Lung (tissue), 12 donors: ENCODE data around the gene TLR10. TPM values are rescaled to one million over a fixed set of nuclear protein-coding genes. Genes with fewer than 3 reads are reported as not detected.

Source experiments
- ATAC-seq: fragments of 200-7000 bp; cut with Tn5 transposase; one replicate; pipeline ENCODE4 v1.9.1; 2020; ENCODE audit warnings: moderate number of reproducible peaks; ENCODE audit not compliant: insufficient read depth, low FRiP score
- DNase-seq, 3 donors: peaks; one replicate each; pipeline ENCODE4 v3.0.0-alpha.2; 2013 to 2017
- H3K27ac ChIP-seq, 2 donors: one replicate each; pipeline ENCODE4 v1.5.1; 2013; ENCODE audit warnings: mild to moderate bottlenecking in 2 of 2, moderate library complexity in 2 of 2, control low read depth in 1 of 2, inconsistent platforms in 1 of 2, low read depth in 1 of 2, low read length in 1 of 2
- H3K27me3 ChIP-seq, 3 donors: one replicate each; pipeline ENCODE4 v1.5.1; 2013; ENCODE audit warnings: low read length in 2 of 3; ENCODE audit not compliant: control insufficient read depth in 3 of 3, insufficient read depth in 3 of 3
- H3K36me3 ChIP-seq, 4 donors: one replicate each; pipeline ENCODE4 v1.5.1; 2013; ENCODE audit warnings: low read length in 4 of 4, mild to moderate bottlenecking in 1 of 4, moderate library complexity in 1 of 4; ENCODE audit not compliant: control insufficient read depth in 4 of 4, insufficient read depth in 4 of 4
- H3K4me1 ChIP-seq, 5 donors: one replicate each; pipeline ENCODE4 v1.5.1; 2013; ENCODE audit warnings: low read length in 5 of 5, mild to moderate bottlenecking in 2 of 5, moderate library complexity in 1 of 5; ENCODE audit not compliant: control insufficient read depth in 5 of 5, insufficient read depth in 5 of 5
- H3K4me3 ChIP-seq: one replicate; pipeline ENCODE4 v1.5.1; 2013; ENCODE audit warnings: mild to moderate bottlenecking, control low read depth, moderate library complexity
- H3K9ac ChIP-seq, 2 donors: one replicate each; pipeline ENCODE4 v1.5.1; 2013; ENCODE audit warnings: low read length in 2 of 2, control low read depth in 1 of 2; ENCODE audit not compliant: insufficient read depth in 1 of 2
- H3K9me3 ChIP-seq, 4 donors: one replicate each; pipeline ENCODE4 v1.5.1; 2013; ENCODE audit warnings: low read length in 3 of 4, mild to moderate bottlenecking in 1 of 4, moderate library complexity in 1 of 4; ENCODE audit not compliant: control insufficient read depth in 4 of 4, insufficient read depth in 3 of 4
- CTCF ChIP-seq: IDR thresholded peaks from 2 replicates; pipeline ENCODE4 v1.5.1; 2012; ENCODE audit warnings: mild to moderate bottlenecking; ENCODE audit errors: control extremely low read depth, extremely low read depth
- WGBS, 2 donors: extraction: QIAGEN DNeasy Blood & Tissue Kit; methylation state at CpG; one replicate each; pipeline ENCODE4 v1.1.7; 2013; 5-methylcytosine and 5-hydroxymethylcytosine counted together
- polyA plus RNA-seq, 2 donors: library from polyadenylated mRNA; stranded (reverse); fragments of 200-250 nt; gene quantifications; one replicate each; pipeline ENCODE4 v1.2.1, GENCODE V29; 2013
- total RNA-seq, 2 donors: library from RNA; depleted of rRNA in 1 of 2; stranded (reverse); fragments of >200 nt in 1 of 2; gene quantifications; one replicate each; pipeline ENCODE4 v1.2.1, GENCODE V29; 2014 to 2021
- donor health status: control.
- donor health status: control.
- donor health status: Bipolar disorder and iron deficiency.
- donor health status: healthy.
- donor health status: DM: yes; HTN: yes; CAD: no.

Gene TLR10
- total and polyA plus RNA-seq, 4 donors = 0.14 to 4.4 (median 0.60) TPM

- Histone ChIP-seq H3K27me3 (no peaks in the 10 kb centered on the region), H3K4me3 (no peak overlapping the region), H3K36me3 (no peaks in the 10 kb centered on the region), H3K9me3 (peaks cover 0 to 2% (median 0%) of the 10 kb centered on the region in 4 donors), H3K4me1 (no peaks in the 10 kb centered on the region), H3K27ac (no peak overlapping the region), H3K9ac (no peak overlapping the region)
- DNase-seq (no peak), ATAC-seq (no peak)
- WGBS, 2 donors = 92 to 95% methylated on average over 6 of the region's 6 CpGs
- no peak for TF ChIP-seq CTCF
These were observed 43.6 kb downstream of the TLR10 start for GRCh38 chr4:38738940-38739803.

- no peak for TF ChIP-seq CTCF
- H3K9ac ChIP-seq = no peak overlapping the region
- no peak overlapping the region for H3K27ac ChIP-seq
- DNase-seq (no peak), ATAC-seq (no peak)
- H3K27me3 ChIP-seq = no peaks in the 10 kb centered on the region
- H3K9me3 ChIP-seq = peaks cover 0 to 3% (median 0%) of the 10 kb centered on the region in 4 donors
- H3K36me3 ChIP-seq = no peaks in the 10 kb centered on the region
- WGBS, 2 donors = 87 to 90% methylated on average over 3 of the region's 3 CpGs
- peaks cover 0 to 2% (median 2%) of the 10 kb centered on the region in 5 donors for H3K4me1 ChIP-seq
- no peak overlapping the region for H3K4me3 ChIP-seq
These were observed 46.9 kb downstream of the TLR10 start for GRCh38 chr4:38735870-38736269.

- H3K9ac ChIP-seq = no peak overlapping the region
- no peak overlapping the region for H3K27ac ChIP-seq
- no peaks in the 10 kb centered on the region for H3K27me3 ChIP-seq
- H3K4me3 ChIP-seq = no peak overlapping the region
- no peaks in the 10 kb centered on the region for H3K36me3 ChIP-seq
- no peak for ATAC-seq
- 83 to 92% methylated on average over 2 of the region's 2 CpGs for WGBS, 2 donors
- peaks cover 0 to 4% (median 2%) of the 10 kb centered on the region in 5 donors for H3K4me1 ChIP-seq
- TF ChIP-seq CTCF = no peak
- peaks cover 0 to 3% (median 0%) of the 10 kb centered on the region in 4 donors for H3K9me3 ChIP-seq
- DNase-seq = no peak
These were observed 47.9 kb downstream of the TLR10 start for GRCh38 chr4:38734911-38735310.
